Dermis lymphatic vessel endothelial cell (primary cell): ENCODE measurements around the gene KRTAP5-11. TPM values are rescaled to one million over a fixed set of nuclear protein-coding genes. Genes with fewer than 3 reads are reported as not detected.

Source experiments
- total RNA-seq: library from RNA; depleted of rRNA; stranded (reverse); fragments of >200 nt; gene quantifications from 2 replicates; pipeline ENCODE4 v1.2.1, GENCODE V29; 2014

The KRTAP5-11 gene, protein sequence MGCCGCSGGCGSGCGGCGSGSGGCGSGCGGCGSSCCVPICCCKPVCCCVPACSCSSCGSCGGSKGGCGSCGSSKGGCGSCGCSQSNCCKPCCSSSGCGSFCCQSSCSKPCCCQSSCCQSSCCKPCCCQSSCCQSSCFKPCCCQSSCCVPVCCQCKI
- not detected in 2 replicates for total RNA-seq

DNA sequence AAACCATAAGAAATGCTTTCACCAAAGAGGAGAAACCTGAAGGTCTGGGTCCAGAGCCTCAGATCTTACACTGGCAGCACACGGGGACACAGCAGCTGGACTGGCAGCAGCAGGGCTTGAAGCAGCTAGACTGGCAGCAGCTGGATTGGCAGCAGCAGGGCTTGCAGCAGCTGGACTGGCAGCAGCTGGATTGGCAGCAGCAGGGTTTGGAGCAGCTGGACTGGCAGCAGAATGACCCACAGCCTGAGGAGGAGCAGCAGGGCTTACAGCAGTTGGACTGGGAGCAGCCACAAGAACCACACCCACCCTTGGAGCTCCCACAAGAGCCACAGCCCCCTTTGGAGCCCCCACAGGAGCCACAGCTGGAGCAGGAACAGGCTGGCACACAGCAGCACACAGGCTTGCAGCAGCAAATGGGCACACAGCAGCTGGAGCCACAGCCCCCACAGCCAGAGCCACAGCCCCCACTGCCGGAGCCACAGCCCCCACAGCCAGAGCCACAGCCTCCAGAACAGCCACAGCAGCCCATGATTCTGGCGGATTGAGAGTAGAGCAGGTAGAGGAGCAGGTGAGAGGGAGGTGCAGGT is at the start of gene KRTAP5-11:
Gene KRTAP5-11, minus strand, starts transcription at position 567 of the 587 bp plus-strand sequence. Its CDS starts 38 bp downstream, at position 529.

DNA sequence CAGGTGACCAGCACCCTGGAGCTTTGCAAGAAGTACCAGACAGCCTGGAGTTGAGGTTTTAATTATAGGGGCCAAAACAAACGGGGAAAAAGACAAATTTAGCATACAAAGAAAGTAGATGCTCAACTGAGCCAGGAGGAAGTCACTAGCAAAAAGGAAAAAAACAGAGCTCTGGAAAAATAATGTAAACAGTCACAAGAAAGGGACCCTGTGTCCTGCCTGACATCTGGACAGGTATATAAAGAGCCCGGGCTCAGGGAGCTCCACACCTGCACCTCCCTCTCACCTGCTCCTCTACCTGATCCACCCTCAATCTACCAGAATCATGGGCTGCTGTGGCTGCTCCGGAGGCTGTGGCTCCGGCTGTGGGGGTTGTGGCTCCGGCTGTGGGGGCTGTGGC is 17.4 kb downstream of the KRTAP5-11 start, which contains the start of gene KRTAP5-10:
Gene KRTAP5-10, plus strand, starts transcription at position 301 of the 400 bp plus-strand sequence. Its CDS starts 25 bp downstream, at position 326.

DNA sequence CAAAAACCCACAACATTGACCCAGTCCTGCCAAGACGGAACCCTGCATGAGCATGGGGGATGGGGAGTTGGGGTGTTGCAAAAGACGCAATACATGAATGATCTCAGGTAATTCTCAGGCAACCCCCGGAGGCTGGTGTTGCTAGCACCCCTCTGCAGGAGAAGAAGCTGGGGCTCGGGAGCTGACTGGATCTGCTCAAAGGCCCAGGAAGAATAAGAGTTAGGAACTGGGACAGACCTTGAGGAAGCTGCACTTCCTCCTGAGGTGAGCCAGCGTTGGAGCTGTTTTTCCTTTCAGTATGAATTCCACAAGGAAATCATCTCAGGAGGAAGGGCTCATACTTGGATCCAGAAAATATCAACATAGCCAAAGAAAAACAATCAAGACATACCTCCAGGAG is 34.6 kb downstream of the KRTAP5-11 start, which contains the start of gene KRTAP5-9:
Gene KRTAP5-9, plus strand, starts transcription at position 301 of the 400 bp plus-strand sequence. CDS start 238 bp downstream, outside the sequence.

DNA sequence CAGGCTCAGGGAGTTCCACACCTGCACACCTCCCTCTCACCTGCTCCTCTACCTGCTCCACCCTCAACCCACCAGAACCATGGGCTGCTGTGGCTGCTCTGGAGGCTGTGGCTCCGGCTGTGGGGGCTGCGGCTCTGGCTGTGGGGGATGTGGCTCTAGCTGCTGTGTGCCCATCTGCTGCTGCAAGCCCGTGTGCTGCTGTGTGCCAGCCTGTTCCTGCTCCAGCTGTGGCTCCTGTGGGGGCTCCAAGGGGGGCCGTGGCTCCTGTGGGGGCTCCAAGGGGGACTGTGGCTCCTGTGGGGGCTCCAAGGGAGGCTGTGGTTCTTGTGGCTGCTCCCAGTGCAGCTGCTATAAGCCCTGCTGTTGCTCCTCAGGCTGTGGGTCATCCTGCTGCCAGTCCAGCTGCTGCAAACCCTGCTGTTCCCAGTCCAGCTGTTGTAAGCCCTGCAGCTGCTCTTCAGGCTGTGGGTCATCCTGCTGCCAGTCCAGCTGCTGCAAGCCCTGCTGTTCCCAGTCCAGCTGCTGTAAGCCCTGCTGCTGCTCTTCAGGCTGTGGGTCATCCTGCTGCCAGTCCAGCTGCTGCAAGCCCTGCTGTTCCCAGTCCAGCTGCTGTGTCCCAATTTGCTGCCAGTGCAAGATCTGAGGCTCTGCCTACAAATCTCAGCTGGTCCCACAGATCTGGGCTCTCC is 44.6 kb downstream of the KRTAP5-11 start, which contains the start of gene KRTAP5-8:
Gene KRTAP5-8, plus strand, starts transcription at position 49 of the 689 bp plus-strand sequence. Its CDS starts 31 bp downstream, at position 80.

Other genes starting within 250 kb of the KRTAP5-11 start
- gene DHCR7, start 134.5 kb downstream of the KRTAP5-11 start, total RNA-seq: 13.6 and 23.8 TPM in 2 replicates
- 79.3 and 83.4 TPM in 2 replicates for gene NADSYN1, start 129.7 kb downstream of the KRTAP5-11 start, total RNA-seq
- under 0.01 and 0.11 TPM in 2 replicates for gene KRTAP5-7, start 55.6 kb downstream of the KRTAP5-11 start, total RNA-seq
- not detected in 2 replicates for gene KRTAP5-8, start 44.9 kb downstream of the KRTAP5-11 start, total RNA-seq
- not detected in 2 replicates for gene KRTAP5-9, start 34.5 kb downstream of the KRTAP5-11 start, total RNA-seq
- gene KRTAP5-10, start 17.3 kb downstream of the KRTAP5-11 start, total RNA-seq: not detected in 2 replicates